AG09319 (cell line): ENCODE measurements around the gene SLC29A4.

ENCODE experiments used
- DNase-seq: peaks from one replicate; pipeline ENCODE4 v3.0.0-alpha.2; 2010; ENCODE audit warnings: low read depth; ENCODE audit errors: extremely low read depth
- TF ChIP-seq, protein P1 (sequence below): IDR thresholded peaks from 2 replicates; pipeline ENCODE4 v1.5.1; 2011; ENCODE audit warnings: low read depth, mild to moderate bottlenecking, inconsistent platforms, low read length, moderate library complexity

SLC29A4 gene

GRCh38 chr7:5330288-5330687 is 47.5 kb downstream of the SLC29A4 start:
- no peak for DNase-seq
- TF ChIP-seq, protein P1, sequence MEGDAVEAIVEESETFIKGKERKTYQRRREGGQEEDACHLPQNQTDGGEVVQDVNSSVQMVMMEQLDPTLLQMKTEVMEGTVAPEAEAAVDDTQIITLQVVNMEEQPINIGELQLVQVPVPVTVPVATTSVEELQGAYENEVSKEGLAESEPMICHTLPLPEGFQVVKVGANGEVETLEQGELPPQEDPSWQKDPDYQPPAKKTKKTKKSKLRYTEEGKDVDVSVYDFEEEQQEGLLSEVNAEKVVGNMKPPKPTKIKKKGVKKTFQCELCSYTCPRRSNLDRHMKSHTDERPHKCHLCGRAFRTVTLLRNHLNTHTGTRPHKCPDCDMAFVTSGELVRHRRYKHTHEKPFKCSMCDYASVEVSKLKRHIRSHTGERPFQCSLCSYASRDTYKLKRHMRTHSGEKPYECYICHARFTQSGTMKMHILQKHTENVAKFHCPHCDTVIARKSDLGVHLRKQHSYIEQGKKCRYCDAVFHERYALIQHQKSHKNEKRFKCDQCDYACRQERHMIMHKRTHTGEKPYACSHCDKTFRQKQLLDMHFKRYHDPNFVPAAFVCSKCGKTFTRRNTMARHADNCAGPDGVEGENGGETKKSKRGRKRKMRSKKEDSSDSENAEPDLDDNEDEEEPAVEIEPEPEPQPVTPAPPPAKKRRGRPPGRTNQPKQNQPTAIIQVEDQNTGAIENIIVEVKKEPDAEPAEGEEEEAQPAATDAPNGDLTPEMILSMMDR = no peak

GRCh38 chr7:5332579-5332978 is 49.8 kb downstream of the SLC29A4 start:
- TF ChIP-seq, protein P1 = no peak
- DNase-seq = no peak

GRCh38 chr7:5333121-5334045 is 50.6 kb downstream of the SLC29A4 start:
- TF ChIP-seq, protein P1 = no peak
- DNase-seq = no peak

DNA sequence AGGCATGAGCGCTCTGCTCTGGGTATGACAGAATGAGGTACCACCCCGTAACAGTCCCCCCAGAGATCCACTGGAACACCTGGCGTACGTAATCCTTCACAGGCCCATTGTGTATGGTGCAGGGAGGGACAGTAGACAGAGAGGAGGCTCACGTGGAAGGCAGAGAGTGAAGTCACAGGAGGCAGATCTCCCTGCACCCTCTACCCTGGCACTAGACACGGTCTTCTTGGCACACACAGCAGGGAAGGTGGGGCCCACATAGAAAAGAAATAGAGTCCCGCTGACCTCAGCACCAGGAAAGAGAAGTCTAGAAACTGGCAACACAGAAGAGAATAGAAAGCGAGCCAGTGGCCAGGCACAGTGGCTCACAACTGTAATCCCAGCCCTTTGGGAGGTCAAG is 51.9 kb downstream of the SLC29A4 start:
- no peak for DNase-seq
- TF ChIP-seq, protein P1 = no peak

DNA sequence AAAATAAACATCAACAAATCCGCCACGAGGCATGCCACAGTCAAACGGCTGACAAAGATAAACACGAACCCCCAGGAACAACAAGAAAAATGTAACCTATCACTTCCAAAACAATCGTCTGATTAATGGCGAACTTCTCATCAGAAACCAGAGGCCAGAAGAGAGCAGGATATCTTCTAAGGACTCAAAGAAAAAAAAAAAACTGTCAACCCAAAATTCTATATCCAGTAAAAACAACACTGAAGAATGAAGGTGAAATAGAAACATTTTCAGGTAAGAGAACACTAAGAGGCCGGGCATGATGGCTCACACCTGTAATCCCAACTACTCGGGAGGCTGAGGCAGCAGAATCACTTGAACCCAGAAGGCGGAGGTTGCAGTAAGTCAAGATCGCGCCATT is 54.3 kb downstream of the SLC29A4 start:
- no peak for DNase-seq
- TF ChIP-seq, protein P1 = no peak

GRCh38 chr7:5339955-5340354 is 57.2 kb downstream of the SLC29A4 start:
- DNase-seq = no peak
- TF ChIP-seq, protein P1 = no peak

GRCh38 chr7:5342631-5343030 is 59.9 kb downstream of the SLC29A4 start:
- TF ChIP-seq, protein P1 = no peak
- DNase-seq = no peak
